HUES48 (cell line): ENCODE data around the gene FLT1.

ENCODE experiments used
- H3K27ac ChIP-seq: one replicate; pipeline ENCODE4 v1.7.0; 2013; ENCODE audit warnings: low read depth, low read length, inconsistent platforms
- H3K27me3 ChIP-seq: 2 replicates; pipeline ENCODE4 v1.6.1; 2013; ENCODE audit warnings: mild to moderate bottlenecking, low read length; ENCODE audit not compliant: control insufficient read depth, insufficient read depth
- H3K36me3 ChIP-seq: 2 replicates; pipeline ENCODE4 v1.6.1; 2013; ENCODE audit warnings: low read length; ENCODE audit not compliant: control insufficient read depth, insufficient read depth
- H3K4me1 ChIP-seq: 2 replicates; pipeline ENCODE4 v1.6.1; 2013; ENCODE audit warnings: mild to moderate bottlenecking, low read length; ENCODE audit not compliant: control insufficient read depth, insufficient read depth
- H3K4me3 ChIP-seq: 2 replicates; pipeline ENCODE4 v1.5.1; 2013; ENCODE audit warnings: mild to moderate bottlenecking, low read depth, low read length
- H3K9ac ChIP-seq: 2 replicates; pipeline ENCODE4 v1.6.1; 2013; ENCODE audit warnings: mild to moderate bottlenecking, low read depth, low read length, moderate library complexity
- H3K9me3 ChIP-seq: 2 replicates; pipeline ENCODE4 v1.6.1; 2013; ENCODE audit warnings: low read length; ENCODE audit not compliant: control insufficient read depth, insufficient read depth

Gene FLT1

GRCh38 chr13:28325022-28325421 is 169.9 kb downstream of the FLT1 start:
- Histone ChIP-seq H3K27me3 (no peaks in the 10 kb centered on the region), H3K36me3 (peaks cover 16% of the 10 kb centered on the region), H3K9ac (no peak overlapping the region), H3K4me1 (no peaks in the 10 kb centered on the region), H3K9me3 (no peaks in the 10 kb centered on the region), H3K27ac (no peak overlapping the region), H3K4me3 (no peak overlapping the region)

DNA sequence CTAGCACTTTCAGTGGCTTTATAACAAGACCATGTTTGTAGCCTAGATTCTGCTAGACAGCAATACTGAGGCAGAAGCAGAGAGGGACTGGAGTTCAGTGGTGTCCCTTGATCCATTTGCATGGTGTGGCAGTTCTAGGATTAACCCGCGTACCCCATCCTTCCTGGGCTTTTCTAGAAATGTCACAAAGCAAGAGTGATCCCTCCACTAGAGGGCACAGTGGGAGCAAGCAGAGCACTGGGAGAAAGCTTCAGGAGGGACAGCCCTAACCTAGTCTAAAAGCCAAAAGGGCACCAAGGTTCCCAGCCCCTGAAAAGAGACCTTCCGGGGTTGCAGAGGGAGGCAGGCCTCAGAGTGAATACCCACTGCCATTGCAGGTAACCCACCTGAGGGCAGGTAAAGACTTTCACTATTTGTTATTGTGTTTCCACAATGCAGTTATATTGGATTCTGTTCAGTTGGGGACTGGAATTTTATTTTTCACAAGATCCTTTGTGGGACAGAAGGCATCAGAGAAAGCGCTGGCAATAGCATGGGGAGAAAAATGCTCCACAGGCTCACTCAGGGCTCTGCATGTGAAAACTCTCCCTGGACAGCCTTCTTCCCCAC is 170.6 kb downstream of the FLT1 start:
- H3K27me3 ChIP-seq = no peaks in the 10 kb centered on the region
- no peaks in the 10 kb centered on the region for H3K4me1 ChIP-seq
- no peaks in the 10 kb centered on the region for H3K9me3 ChIP-seq
- H3K9ac ChIP-seq = no peak overlapping the region
- peaks cover 16% of the 10 kb centered on the region for H3K36me3 ChIP-seq
- H3K4me3 ChIP-seq = no peak overlapping the region
- peak overlapping the region; percentile 4 for H3K27ac ChIP-seq

DNA sequence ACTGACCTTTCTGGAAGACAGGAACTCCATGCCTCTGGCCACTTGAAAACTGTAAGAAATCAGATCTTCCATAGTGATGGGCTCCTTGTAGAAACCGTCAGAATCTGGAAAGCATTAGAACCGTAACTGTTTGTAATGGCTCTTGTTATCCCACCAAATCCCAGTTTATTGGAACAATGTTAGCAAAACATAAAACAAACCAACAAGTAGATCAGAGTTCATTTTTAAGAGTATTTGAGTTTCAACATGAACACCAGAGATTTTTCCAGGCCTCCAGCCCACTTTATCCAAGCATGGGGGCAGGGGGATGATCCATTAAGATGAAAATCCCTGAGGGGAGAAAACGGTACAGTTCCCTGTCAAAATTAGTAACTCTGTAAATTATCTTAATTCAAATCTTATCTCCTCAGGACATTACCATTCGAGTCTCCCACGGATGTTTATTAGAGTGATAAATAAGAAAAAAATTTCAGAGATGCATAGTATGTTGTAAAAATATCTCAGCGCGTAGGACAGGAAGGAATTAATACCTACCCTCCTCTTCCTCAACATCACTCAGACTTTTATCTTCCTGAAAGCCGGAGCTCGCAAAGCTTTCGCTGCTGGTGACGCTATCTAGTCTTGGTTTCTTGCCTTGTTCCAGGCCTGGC is 172.5 kb downstream of the FLT1 start:
- no peak overlapping the region for H3K9ac ChIP-seq
- peaks cover 21% of the 10 kb centered on the region for H3K36me3 ChIP-seq
- no peak overlapping the region for H3K4me3 ChIP-seq
- no peaks in the 10 kb centered on the region for H3K9me3 ChIP-seq
- no peaks in the 10 kb centered on the region for H3K4me1 ChIP-seq
- no peak overlapping the region for H3K27ac ChIP-seq
- no peaks in the 10 kb centered on the region for H3K27me3 ChIP-seq

- Histone ChIP-seq H3K4me1 (no peaks in the 10 kb centered on the region), H3K27me3 (no peaks in the 10 kb centered on the region), H3K9ac (no peak overlapping the region), H3K9me3 (no peaks in the 10 kb centered on the region), H3K4me3 (no peak overlapping the region), H3K27ac (no peak overlapping the region), H3K36me3 (peaks cover 26% of the 10 kb centered on the region)
These were observed 173.2 kb downstream of the FLT1 start for GRCh38 chr13:28321756-28322155.

DNA sequence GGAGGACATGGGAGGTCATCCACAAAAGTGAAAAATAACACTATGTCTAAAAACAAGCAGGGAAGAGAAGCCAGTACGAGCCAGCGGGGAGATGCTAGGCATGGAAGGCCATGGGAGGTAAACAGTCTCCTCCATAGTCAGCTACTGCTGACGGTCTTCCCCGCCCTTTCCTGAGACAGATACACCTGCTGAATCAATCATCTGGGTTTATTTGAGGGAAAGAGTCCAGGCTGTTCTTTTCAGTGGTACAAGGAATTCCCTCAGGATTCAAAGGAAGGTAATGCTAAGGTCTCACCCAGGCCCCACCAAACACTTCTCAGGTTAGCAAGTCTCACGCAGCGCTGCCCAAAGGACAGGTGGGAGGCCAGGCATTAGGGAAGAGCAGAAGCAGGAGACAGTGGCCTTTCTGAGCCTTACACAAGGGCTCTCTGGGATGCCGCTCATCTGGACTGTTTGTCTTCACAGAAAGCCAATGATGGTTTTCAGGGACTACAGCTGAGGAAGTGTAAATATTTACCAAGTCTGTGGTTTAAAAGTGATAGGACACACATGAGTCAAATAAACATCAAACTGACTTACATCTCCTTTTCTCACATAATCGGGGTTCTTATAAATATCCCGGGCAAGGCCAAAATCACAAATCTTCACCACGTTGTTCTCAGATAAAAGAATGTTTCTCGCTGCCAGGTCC is 173.9 kb downstream of the FLT1 start:
- Histone ChIP-seq H3K4me3 (no peak overlapping the region), H3K9ac (no peak overlapping the region), H3K27ac (no peak overlapping the region), H3K36me3 (peaks cover 26% of the 10 kb centered on the region), H3K27me3 (no peaks in the 10 kb centered on the region), H3K9me3 (no peaks in the 10 kb centered on the region), H3K4me1 (no peaks in the 10 kb centered on the region)

GRCh38 chr13:28320209-28320608 is 174.7 kb downstream of the FLT1 start:
- Histone ChIP-seq H3K36me3 (peaks cover 26% of the 10 kb centered on the region), H3K27ac (no peak overlapping the region), H3K4me3 (no peak overlapping the region), H3K27me3 (no peaks in the 10 kb centered on the region), H3K9me3 (no peaks in the 10 kb centered on the region), H3K4me1 (no peaks in the 10 kb centered on the region), H3K9ac (no peak overlapping the region)

- H3K27ac ChIP-seq = no peak overlapping the region
- no peaks in the 10 kb centered on the region for H3K27me3 ChIP-seq
- no peaks in the 10 kb centered on the region for H3K9me3 ChIP-seq
- H3K36me3 ChIP-seq = peaks cover 26% of the 10 kb centered on the region
- no peak overlapping the region for H3K4me3 ChIP-seq
- no peak overlapping the region for H3K9ac ChIP-seq
- H3K4me1 ChIP-seq = no peaks in the 10 kb centered on the region
These were observed 175.4 kb downstream of the FLT1 start for GRCh38 chr13:28319528-28319927.

DNA sequence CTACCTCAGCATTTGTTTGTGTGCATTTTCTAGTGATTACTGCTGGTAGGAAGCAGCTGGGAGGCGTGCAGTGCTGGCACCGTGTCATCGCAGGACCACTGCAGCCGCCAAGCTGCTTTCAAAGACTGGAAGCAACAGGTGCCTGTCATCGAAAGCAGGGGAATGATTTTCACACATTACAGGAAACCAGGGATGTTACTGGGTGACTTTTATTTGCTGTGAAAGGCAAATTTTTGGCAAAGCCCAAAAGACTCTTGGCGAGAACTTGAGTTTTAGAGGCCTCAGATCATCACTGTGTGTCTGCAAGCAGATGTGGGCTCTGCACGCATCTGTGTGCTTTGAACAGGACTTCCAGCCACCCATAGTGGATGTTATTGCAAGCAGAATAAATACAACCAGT is 176.4 kb downstream of the FLT1 start:
- peaks cover 26% of the 10 kb centered on the region for H3K36me3 ChIP-seq
- no peaks in the 10 kb centered on the region for H3K27me3 ChIP-seq
- no peak overlapping the region for H3K4me3 ChIP-seq
- H3K4me1 ChIP-seq = no peaks in the 10 kb centered on the region
- H3K9me3 ChIP-seq = no peaks in the 10 kb centered on the region
- no peak overlapping the region for H3K27ac ChIP-seq
- H3K9ac ChIP-seq = no peak overlapping the region

GRCh38 chr13:28316836-28317235 is 178.1 kb downstream of the FLT1 start:
- no peak overlapping the region for H3K9ac ChIP-seq
- no peak overlapping the region for H3K27ac ChIP-seq
- no peak overlapping the region for H3K4me3 ChIP-seq
- no peaks in the 10 kb centered on the region for H3K9me3 ChIP-seq
- no peaks in the 10 kb centered on the region for H3K4me1 ChIP-seq
- H3K27me3 ChIP-seq = no peaks in the 10 kb centered on the region
- peaks cover 27% of the 10 kb centered on the region for H3K36me3 ChIP-seq

- Histone ChIP-seq H3K9me3 (no peaks in the 10 kb centered on the region), H3K36me3 (peaks cover 20% of the 10 kb centered on the region), H3K4me1 (no peaks in the 10 kb centered on the region), H3K9ac (no peak overlapping the region), H3K27me3 (no peaks in the 10 kb centered on the region), H3K27ac (no peak overlapping the region), H3K4me3 (no peak overlapping the region)
These were observed 178.8 kb downstream of the FLT1 start for GRCh38 chr13:28316129-28316528.

DNA sequence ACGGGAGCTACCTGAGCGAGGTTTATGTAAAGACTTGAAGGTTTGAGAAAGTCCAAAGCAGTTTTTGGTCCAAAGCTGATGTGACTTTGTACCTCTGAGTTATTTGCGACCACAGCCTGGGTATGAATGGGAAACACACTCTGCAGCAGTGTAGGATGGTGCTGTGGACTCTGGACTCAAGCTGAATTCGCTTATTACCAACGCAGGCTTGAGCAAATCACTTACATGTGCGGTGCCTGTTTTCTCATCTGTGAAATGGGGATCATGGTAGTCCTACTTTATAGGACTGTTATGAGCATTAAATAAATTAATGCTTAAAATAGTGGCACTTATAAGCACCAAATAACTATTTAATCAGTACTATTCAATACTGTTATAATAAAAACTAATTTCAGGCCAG is 180.0 kb downstream of the FLT1 start:
- no peak overlapping the region for H3K9ac ChIP-seq
- no peaks in the 10 kb centered on the region for H3K9me3 ChIP-seq
- no peak overlapping the region for H3K4me3 ChIP-seq
- peaks cover 13% of the 10 kb centered on the region for H3K36me3 ChIP-seq
- no peak overlapping the region for H3K27ac ChIP-seq
- no peaks in the 10 kb centered on the region for H3K27me3 ChIP-seq
- no peaks in the 10 kb centered on the region for H3K4me1 ChIP-seq
